ENCODE results near the gene MBTPS1.

MBTPS1 gene

GRCh38 chr16:84116720-84117493 lies at the start of gene MBTPS1:
Gene MBTPS1 (minus strand): TSS chr16:84116942. CDS start chr16:84101783, 15,159 bp downstream.
- DNase-seq (ENCODE audit: low spot score), result peak; percentile 98

GRCh38 chr16:84165746-84166145 lies 49.0 kb upstream of the MBTPS1 start:
- no peak for DNase-seq (ENCODE audit: low spot score)

GRCh38 chr16:84161801-84162200 lies 45.1 kb upstream of the MBTPS1 start:
- DNase-seq (ENCODE audit: low spot score), result no peak

GRCh38 chr16:84161037-84161436 lies 44.3 kb upstream of the MBTPS1 start:
- DNase-seq (ENCODE audit: low spot score), result no peak

GRCh38 chr16:84159800-84160199 lies 43.1 kb upstream of the MBTPS1 start:
- no peak for DNase-seq (ENCODE audit: low spot score)

GRCh38 chr16:84159007-84159406 lies 42.3 kb upstream of the MBTPS1 start:
- no peak for DNase-seq (ENCODE audit: low spot score)

GRCh38 chr16:84156342-84156784 lies 39.6 kb upstream of the MBTPS1 start:
- DNase-seq (ENCODE audit: low spot score), result no peak

- no peak for DNase-seq (ENCODE audit: low spot score)
Observed at GRCh38 chr16:84155771-84156170, 39.0 kb upstream of the MBTPS1 start.

- DNase-seq (ENCODE audit: low spot score), result no peak
Observed at GRCh38 chr16:84155226-84155625, 38.5 kb upstream of the MBTPS1 start.

- DNase-seq (ENCODE audit: low spot score), result no peak
Observed at GRCh38 chr16:84153660-84154214, 37.0 kb upstream of the MBTPS1 start.

GRCh38 chr16:84150926-84151325 lies 34.2 kb upstream of the MBTPS1 start:
- DNase-seq (ENCODE audit: low spot score), result no peak

- DNase-seq (ENCODE audit: low spot score), result peak; percentile 95
Observed at GRCh38 chr16:84144859-84145639, 28.3 kb upstream of the MBTPS1 start, which contains the start of the genes DNAAF1 and HSDL1. Gene DNAAF1 (plus strand): TSS chr16:84145308. CDS start chr16:84145441, 133 bp downstream. Gene HSDL1 (minus strand): TSS chr16:84145177. CDS start chr16:84131321, 13,856 bp downstream.

- DNase-seq (ENCODE audit: low spot score), result peak; percentile 68
Observed at GRCh38 chr16:84144209-84144858, 27.6 kb upstream of the MBTPS1 start.

- no peak for DNase-seq (ENCODE audit: low spot score)
Observed at GRCh38 chr16:84143784-84144199, 27.1 kb upstream of the MBTPS1 start.

- DNase-seq (ENCODE audit: low spot score), result no peak
Observed at GRCh38 chr16:84143081-84143480, 26.3 kb upstream of the MBTPS1 start.

GRCh38 chr16:84141143-84141670 lies 24.5 kb upstream of the MBTPS1 start:
- DNase-seq (ENCODE audit: low spot score), result peak; percentile 78

- no peak for DNase-seq (ENCODE audit: low spot score)
Observed at GRCh38 chr16:84139628-84140258, 23.0 kb upstream of the MBTPS1 start.

GRCh38 chr16:84138824-84139627 lies 22.3 kb upstream of the MBTPS1 start:
- DNase-seq (ENCODE audit: low spot score), result no peak

- no peak for DNase-seq (ENCODE audit: low spot score)
Observed at GRCh38 chr16:84138500-84138823, 21.7 kb upstream of the MBTPS1 start.

- DNase-seq (ENCODE audit: low spot score), result no peak
Observed at GRCh38 chr16:84137769-84138357, 21.1 kb upstream of the MBTPS1 start.
